HG03460 (cell line): ENCODE data around the gene KCNMA1.

Source experiments
- ATAC-seq: cut with Tn5 transposase; IDR thresholded peaks from one replicate; pipeline ENCODE4 v1.9.1; 2021; ENCODE audit not compliant: unreplicated experiment

The KCNMA1 gene

DNA sequence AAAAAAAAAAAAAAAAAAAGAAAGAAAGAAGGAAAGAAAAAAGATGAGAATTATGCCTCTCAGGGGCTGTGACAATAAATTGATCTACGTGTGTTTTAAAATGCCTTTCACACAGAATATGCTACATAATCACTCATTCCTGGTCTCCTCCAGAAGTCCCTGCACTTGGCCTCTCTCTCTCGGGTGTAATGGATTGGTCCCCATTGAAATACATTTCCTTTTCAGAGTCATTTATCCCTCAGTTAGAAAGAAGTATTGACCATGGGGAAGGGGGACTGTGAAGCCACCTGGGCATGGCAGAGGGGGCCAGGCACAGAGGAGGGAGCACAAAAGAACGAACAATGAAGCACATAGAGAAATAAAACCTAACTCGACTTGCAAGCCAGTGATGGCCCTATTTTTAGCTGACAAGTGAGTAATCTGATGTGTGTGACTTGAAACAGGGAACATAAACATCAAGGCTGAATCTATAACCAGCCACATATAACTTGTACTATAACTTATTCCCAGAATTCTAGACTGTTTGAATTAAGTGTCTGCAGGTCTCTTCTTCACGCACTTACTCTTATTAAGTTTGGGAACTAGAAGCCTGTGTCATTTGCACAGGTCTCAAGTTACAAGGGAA is 490.8 kb downstream of the KCNMA1 start:
- no peak for ATAC-seq

DNA sequence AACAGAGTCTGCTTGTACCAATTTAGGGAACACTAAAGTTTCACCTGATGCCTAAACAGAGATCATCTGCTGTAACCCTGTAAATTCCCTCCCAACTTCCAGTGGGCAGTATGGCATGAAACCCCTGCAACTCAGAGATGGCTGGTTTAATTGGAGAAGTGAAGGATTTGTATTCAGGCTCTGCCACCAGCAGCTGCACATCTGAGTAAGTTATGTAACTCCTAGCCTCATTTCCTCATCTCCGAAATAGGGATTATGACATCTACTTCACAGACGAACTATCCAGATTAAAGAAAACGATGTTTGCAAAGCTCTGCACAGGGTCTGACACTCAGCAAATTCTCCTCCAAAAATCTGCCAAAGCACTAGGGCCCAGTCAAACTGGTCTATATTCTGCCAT is 493.0 kb downstream of the KCNMA1 start:
- ATAC-seq, result no peak

DNA sequence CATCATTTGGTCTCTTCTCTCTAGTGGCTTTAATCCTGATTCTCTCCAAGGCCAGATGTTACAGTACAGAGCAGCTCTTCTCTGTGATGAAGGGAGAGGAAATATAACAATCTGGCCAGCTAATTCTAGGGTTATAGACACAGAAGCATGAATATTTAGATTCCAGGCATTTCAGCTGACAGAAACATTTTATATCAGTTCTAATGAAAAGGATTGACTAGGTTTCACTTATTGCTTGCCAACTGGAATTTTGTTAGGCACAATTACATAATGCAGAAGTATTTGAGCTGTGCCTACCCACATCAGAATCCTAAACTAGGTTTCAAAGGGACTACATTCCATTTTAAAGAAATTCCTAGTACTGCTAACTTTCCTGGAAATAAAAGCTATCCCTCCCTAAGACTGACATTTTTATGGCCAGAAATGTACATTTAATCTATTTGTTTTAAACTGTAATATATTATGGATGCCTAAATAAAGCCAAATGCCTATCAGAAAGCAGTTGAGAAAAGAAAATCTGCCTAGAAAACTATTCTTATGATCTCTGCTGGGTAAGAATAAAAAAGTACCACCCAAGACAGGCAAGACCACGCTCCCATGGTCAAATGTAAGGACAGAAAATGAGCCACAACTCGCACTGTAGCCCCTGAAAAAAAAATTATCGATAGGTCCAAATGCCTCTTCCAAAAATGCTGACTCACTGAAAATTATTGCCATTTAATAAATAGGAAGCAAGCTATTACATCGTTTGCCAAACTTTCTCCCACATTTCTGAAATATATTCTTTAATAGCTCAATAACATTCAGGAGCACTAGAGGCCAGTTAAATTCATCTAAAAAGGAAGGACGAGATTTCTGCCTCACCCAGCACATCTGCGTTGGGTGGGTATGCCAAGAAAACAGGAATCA is 498.1 kb downstream of the KCNMA1 start:
- ATAC-seq, result no peak

DNA sequence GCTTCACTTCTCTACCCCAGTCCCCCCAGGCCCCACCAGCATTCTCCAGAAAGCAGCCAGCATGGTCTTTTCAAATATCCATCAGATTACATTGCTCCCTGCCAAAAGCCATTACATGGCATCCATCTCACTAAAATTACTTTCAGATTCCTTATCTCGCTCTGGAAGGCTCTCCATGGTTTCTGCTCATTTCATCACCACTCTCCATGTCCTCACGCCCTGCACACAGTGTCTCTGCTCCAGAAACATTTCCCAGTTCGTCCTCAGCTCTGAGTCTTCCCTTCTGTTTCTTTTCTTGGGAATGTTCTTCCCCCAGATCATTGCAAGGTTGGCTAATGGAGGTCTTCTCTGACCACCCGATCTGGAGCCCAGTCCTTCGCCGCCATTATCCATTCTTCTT is 499.1 kb downstream of the KCNMA1 start:
- no peak for ATAC-seq

DNA sequence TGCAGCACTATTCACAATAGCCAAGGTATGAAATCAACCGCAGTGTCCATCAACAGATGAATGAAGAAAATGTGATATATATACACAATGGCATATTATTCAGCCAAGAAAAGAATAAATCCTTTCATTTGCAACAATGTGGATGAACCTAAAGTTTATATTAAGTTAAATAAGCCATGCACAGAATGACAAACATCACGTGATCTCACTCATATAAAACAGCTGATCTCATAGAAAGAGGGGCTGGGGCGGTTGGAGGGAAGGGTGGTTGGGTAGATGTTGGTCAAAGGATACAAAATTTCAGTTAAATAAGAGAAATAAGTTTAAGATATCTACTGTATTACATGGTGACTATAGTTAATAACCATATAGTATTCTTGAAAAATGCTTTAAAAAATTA is 502.1 kb downstream of the KCNMA1 start:
- ATAC-seq, result no peak

DNA sequence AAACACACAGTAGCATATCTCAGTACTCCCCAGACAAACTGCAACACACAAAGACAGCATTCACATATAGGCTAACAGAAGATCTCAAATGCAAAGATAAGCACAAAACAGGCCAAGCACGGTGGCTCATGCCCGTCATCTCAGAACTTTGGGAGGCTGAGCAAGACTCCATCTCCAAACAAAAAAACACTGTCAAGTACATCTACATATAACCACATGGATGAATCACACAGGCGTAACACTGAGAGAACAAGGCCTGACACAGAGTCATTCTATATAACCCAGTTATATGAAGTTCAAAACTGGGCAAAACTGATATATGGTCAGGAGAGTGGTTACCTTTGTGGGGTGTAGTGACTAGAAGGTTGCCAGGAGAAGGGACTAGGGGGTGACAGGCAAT is 506.4 kb downstream of the KCNMA1 start:
- ATAC-seq, result no peak

DNA sequence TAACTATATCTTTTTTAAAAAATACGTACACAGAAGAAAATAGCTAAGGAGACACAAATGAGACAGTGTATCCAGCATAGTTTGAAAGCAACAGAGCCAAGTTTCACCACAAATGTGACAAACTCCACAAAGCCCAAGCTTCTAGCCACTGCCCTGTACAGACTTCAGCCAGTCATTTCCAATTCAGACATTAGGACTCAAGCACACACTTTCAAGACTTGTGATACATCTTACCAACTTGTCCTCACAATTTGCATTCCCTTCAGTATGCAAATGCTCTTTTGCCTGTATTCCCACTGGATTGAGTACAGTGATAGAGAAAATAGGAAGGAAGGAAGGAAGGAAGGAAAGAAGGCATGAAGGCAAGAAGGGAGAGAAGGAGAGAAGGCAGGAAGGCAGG is 510.4 kb downstream of the KCNMA1 start:
- no peak for ATAC-seq

DNA sequence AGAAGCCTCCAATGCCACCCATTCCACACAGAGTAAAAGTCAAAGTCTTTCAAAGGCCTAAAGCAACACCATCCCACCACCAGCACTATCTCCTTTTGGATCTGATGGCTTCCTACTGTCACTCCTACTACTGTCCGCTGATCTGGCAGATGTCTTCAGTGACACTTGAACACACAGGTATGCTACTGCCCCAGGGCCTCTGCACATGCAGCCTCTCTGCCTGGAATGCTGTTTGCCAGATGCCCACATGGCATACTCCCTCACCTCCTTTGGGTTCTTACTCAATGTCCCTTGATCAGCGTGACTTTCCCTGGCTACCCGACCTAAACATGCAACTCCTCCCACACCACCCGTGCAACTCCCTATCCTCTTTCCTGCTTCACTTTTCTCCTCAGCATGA is 512.4 kb downstream of the KCNMA1 start:
- no peak for ATAC-seq

DNA sequence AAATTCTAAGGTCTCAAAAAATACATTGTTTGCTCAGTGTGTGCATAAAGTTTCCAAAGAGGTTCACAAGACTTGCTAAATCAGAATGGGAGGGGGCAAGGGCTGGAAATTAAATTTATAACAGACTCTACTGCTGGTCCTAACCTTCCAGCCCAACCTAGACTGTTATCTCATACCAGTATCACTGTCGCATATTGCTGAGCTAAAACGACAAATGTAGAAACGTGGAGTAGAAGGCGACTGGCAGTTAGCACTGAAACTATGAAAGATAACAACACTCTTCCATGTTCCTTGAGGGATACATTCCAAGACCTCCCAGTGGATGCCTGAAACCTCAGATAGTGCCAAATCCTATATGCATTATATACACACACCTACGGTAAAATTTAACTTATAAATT is 514.3 kb downstream of the KCNMA1 start:
- no peak for ATAC-seq

DNA sequence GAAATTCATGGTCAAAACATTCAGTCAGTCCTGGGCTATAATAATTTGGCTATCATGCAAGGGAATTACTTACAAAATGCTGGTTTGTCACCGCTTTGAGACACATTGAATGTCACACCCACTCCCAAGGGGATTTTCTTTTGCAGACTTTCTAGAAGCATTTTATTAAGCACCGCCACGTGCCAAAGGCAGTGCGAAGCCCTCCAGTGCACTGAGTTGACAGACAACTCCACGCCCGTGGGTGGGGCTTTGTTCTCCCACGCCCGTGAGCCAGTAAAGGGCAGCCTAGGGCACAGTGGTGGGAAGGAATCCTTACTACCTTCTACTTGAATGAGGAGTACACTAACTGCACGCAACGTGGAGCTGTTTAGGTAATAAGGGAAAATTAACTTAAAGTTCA is 515.8 kb downstream of the KCNMA1 start:
- ATAC-seq, result no peak

DNA sequence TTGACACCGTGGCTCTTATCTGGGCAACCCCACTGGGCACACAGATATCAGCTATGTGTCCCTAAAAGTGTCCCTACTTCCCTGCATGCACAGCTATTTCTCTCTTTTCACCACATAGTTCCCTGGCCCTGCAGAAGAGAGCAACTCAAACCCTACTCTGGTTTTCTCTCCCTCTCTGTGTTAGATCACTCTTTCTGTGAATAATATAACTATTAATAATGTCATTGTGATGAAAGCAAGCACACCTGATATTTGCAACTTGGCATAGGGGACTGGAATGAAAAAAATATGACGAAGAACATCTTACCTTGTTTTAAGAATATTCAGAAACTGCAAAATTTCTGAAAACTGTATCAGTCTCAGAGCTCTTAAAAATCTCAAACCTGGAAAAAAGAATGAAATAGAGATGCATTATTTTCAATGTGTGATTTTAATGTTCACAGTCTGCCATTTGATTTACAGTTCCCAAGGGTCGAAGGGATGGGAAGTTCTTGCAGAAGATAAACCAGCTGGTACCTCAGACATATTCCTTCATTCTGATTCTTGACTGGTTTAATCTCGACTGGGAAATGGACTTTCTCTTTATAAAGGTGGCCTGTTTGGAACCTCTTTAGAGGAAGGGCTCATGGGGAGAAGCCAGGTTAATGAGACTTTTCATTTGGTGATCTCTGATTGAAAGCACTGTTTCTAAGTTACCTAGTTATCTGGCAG is 516.8 kb downstream of the KCNMA1 start:
- ATAC-seq, result no peak

DNA sequence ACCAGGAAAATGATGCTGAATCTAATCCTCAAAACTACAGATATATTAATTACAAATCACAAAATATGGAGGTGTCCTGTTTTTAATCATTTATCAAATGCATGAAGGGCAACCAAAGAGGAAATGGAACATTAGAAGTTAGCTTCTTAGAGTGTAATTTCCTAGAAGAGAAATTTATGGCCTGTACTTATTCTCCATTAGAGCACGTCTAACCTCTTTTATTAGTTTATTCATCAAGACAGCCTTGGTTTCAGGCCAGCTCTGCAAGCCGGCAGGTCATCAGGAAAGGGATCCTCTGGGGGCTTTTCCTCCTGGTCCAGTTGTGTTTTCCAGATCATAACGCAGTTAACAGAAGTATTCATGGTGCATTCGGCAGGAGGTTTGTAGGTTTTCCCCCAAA is 517.6 kb downstream of the KCNMA1 start:
- no peak for ATAC-seq

DNA sequence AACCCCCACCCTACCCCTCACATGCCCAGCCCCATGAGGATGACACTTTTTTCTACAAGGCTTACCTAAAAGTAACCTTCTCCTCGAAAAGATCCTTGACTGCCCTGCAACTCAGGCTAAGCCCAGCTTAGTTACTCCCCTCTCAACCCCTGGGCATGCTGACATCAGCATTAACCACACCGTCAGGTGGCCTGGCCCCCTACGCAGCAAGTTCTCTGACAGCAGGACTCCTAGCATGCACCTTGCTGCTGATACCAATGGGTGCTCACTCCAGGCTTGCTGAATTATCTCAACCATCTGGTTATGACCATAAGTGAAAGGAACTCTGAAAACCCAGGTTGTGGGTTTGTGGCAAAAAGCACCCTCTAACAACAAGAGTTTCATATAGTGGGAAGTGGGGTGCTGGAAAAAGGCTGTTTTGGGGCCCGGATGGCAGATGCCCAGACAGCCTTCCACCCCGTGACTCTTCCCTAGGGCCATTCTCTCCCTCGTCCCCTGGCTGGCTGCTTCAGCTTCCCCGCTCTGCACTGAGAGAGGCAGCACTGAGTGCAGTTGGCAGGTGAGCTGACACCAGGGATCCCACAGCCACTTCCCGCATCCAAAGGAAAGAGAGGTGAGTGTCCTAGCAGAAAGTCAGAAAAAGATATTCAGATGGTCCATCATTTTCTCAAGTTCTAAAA is 518.9 kb downstream of the KCNMA1 start:
- no peak for ATAC-seq

DNA sequence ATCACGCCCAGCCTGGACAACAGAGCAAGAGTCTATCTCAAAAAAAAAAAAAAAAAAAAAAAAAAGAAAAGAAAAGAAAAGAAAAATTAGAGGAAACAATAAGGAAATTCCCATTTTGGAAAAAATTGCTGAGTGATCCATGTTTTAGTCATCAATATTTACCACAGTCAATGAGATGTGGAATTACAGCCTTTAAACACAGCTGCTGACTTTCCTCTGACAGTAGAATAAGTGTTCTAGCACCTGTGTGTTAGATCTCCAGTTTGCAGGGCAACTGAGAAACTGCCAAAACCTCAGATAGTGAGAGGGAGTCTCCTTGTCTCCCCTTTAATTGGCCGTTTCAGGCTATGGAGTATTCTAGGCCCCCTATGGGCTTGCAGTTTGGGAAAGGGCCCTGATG is 520.1 kb downstream of the KCNMA1 start:
- no peak for ATAC-seq

DNA sequence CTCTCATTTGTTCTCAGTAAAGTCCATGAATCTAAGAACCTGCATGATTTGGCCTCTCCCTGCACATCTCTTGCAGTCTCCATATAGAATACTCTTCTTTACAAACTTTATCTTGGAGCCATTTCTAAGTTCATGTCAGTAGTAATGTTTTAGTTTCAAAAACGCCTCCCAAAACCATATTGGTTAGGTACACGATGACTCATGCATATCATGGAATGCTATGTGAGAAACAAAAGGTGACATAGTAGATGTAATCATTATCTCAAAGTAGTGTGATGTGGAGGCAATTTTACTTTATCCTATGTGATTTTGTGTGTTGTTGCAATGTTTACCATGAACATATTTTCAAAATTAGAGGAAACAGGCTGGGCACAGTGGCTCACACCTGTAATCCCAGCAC is 520.7 kb downstream of the KCNMA1 start:
- no peak for ATAC-seq

DNA sequence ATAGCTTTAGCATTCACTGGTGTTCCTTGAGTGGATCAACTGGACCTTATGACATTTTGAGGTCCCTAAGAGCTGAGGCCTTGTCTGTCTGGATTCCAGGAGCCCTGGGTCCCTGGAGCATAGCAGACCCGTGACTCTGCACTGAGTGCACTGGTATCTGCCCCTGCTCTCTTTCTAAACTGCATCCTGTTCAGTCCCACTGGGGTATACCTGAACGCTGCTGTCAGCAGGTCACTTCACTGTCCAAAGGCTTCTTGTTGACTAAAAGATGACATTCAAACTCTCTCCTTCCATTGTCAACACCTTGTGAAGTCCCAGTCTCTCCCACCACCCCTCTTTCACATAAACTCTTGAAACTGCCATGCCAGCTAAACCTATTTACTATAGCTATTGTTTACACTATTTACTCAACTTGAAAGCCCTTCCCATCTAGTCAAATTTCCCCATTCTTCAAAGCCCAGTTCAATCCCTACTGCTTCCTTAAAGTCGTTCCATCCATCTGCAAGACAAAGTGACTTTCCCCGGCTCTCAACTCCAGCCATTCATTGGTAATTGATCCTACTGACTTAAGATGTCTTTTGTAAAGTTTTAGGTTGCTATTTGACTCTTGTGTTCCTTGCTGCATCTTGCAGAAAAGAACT is 523.3 kb downstream of the KCNMA1 start:
- ATAC-seq, result no peak

DNA sequence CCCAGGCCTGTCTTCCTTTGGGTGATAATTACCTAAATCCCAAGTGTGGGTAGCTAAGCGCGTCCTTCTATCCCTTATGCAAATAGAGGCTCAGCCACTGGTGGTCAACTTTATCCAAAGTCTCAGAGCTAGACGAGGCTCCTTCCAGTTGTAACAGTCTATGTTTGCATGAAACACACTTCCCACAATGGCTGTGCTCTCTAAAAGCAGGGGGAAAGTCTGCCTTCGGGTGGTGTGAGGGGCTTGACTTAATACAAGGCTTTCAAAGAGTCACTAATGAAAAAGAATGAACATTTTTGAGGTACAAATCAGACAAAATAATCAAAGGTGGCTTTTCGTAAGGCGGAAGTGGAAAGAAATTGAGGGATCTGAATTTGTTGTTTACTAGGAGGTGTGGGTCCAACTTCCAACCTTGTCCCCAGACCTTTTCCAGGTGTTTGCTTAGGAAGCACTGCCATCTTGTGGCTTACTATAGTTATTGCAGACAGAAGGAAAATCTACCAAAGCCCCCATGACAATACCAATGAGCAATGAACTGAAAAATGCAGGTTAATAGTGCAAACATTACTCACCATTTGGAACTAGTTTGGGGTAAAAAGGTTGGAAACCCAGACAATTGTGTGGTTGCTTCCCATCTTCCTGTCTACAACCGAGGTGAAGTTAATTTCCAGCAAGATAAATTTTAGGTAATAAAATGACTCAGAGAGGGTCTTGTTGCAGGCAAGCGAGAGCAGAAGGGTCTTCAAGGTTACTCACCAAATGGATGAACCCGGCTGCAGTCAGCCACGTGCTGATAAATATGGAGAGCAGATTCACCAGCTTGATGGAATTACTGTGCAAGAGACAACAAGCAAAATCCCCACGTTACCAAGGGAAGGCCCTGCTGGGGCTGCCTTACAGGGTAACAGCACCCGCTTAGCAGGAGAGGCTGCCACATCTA is 525.7 kb downstream of the KCNMA1 start:
- ATAC-seq, result no peak

DNA sequence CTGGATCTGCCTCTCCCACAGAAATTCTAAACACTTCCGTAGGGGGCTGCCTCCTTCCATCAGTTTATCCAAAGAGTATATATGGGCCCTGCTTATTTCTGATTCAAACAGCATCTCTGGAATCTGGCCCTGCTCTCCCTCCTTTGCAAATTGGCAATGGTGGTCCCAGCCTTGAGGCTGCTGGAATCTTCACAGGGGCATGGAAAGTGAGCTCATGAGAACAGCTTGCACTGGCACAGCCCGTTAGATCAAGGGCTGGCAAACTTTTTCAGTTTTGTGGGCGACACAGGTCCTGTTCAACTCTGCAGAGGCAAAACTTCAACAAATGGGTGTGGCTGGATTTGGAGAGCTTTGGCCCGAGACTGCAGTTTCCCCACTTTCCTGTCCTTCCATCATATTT is 526.9 kb downstream of the KCNMA1 start:
- no peak for ATAC-seq

DNA sequence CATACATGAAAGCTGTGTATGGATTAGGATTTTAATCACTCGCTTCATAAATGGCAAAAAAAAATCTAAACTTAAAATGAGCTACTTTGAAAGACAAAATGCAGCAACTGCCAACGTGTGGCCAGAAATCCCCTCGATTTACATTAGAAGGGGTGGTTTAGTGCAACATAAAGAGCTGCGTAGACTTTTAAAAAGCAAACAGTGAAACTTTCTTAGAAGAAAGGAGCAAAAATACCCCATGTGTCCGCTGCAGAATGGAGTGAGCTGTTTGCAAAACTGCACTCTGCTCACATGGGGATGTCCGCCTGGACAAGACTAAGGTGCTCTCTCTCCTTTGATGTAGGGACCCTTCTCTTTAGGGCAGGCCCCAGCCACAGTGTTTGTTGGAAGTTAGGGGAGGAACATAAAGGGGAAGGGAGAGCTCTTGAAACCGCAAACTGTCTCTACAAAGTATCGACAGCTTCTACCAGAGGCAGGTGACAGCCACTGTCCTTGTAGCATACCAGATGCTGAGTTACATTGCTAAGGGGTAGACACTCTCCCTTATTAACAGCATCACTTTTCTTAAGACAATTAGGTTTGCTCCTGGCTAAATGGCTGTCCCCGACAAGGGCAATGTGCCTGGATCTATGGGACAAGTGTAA is 528.1 kb downstream of the KCNMA1 start:
- no peak for ATAC-seq
